Measurements from ENCODE around the gene PPP1R3G. TPM values are rescaled to one million over a fixed set of nuclear protein-coding genes. Genes with fewer than 3 reads are reported as not detected.

PPP1R3G gene
- total and polyA plus RNA-seq, 2 of the 13 experiments (the other 11 are each of a cell fraction or from before 2014, with no cell fraction given) = 1.2 to 1.3 TPM

DNA sequence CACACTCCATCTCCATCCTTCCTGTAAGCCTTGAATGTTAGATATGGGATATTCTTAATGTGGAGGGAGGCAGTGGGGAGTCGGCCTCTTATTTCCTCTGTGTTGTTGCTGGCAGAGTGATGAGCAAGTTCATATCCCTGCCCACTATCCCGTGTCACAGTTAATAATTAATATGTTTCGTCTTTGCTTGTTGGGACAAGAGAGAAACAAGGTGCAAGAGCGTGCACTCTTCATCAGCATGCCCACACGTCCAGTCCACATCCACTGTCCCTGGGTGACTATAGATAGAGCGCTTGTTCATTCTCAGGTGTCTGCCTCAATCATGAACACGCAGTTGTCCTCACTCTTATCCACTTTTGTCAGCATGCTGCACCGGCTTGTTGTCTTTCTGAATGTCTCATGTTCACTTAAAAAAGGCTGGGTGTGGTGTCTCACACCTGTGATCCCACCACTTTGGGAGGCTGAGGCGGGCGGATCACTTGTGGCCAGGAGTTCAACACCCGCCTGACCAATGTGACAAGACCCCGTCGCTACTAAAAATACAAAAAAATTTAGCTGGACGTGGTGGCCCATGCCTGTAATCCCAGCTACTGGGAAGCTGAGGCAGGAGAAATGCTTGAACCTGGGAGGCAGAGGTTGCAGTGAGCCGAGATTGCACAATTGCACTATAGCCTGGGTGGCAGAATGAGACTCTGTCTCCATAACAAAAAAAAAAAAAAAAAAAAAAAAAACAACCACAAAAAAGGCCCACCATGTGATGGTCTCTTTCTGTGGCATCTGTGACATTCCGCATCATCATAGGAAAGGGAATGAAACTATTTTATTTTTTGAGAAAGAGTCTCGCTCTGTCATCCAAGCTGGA lies 34.2 kb downstream of the PPP1R3G start (continued):
- no peak for TF ChIP-seq STAG1 (CRISPR knock-in tag; IDR thresholded peaks at IDR 0.05)
- no peak for TF ChIP-seq NONO (IDR thresholded peaks at IDR 0.05)
- TF ChIP-seq NONO (CRISPR knock-in tag; conservative IDR thresholded peaks at IDR 0.05) = no peak
- TF ChIP-seq KDM4B (CRISPR knock-in tag; IDR thresholded peaks at IDR 0.05) = no peak
- no peak for TF ChIP-seq NFRKB (IDR thresholded peaks at IDR 0.05)
- TF ChIP-seq, protein P1, sequence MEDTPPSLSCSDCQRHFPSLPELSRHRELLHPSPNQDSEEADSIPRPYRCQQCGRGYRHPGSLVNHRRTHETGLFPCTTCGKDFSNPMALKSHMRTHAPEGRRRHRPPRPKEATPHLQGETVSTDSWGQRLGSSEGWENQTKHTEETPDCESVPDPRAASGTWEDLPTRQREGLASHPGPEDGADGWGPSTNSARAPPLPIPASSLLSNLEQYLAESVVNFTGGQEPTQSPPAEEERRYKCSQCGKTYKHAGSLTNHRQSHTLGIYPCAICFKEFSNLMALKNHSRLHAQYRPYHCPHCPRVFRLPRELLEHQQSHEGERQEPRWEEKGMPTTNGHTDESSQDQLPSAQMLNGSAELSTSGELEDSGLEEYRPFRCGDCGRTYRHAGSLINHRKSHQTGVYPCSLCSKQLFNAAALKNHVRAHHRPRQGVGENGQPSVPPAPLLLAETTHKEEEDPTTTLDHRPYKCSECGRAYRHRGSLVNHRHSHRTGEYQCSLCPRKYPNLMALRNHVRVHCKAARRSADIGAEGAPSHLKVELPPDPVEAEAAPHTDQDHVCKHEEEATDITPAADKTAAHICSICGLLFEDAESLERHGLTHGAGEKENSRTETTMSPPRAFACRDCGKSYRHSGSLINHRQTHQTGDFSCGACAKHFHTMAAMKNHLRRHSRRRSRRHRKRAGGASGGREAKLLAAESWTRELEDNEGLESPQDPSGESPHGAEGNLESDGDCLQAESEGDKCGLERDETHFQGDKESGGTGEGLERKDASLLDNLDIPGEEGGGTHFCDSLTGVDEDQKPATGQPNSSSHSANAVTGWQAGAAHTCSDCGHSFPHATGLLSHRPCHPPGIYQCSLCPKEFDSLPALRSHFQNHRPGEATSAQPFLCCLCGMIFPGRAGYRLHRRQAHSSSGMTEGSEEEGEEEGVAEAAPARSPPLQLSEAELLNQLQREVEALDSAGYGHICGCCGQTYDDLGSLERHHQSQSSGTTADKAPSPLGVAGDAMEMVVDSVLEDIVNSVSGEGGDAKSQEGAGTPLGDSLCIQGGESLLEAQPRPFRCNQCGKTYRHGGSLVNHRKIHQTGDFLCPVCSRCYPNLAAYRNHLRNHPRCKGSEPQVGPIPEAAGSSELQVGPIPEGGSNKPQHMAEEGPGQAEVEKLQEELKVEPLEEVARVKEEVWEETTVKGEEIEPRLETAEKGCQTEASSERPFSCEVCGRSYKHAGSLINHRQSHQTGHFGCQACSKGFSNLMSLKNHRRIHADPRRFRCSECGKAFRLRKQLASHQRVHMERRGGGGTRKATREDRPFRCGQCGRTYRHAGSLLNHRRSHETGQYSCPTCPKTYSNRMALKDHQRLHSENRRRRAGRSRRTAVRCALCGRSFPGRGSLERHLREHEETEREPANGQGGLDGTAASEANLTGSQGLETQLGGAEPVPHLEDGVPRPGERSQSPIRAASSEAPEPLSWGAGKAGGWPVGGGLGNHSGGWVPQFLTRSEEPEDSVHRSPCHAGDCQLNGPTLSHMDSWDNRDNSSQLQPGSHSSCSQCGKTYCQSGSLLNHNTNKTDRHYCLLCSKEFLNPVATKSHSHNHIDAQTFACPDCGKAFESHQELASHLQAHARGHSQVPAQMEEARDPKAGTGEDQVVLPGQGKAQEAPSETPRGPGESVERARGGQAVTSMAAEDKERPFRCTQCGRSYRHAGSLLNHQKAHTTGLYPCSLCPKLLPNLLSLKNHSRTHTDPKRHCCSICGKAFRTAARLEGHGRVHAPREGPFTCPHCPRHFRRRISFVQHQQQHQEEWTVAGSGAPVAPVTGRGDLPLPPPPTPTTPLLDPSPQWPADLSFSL (CRISPR knock-in tag; IDR thresholded peaks at IDR 0.05) = no peak
- TF ChIP-seq, protein P2, sequence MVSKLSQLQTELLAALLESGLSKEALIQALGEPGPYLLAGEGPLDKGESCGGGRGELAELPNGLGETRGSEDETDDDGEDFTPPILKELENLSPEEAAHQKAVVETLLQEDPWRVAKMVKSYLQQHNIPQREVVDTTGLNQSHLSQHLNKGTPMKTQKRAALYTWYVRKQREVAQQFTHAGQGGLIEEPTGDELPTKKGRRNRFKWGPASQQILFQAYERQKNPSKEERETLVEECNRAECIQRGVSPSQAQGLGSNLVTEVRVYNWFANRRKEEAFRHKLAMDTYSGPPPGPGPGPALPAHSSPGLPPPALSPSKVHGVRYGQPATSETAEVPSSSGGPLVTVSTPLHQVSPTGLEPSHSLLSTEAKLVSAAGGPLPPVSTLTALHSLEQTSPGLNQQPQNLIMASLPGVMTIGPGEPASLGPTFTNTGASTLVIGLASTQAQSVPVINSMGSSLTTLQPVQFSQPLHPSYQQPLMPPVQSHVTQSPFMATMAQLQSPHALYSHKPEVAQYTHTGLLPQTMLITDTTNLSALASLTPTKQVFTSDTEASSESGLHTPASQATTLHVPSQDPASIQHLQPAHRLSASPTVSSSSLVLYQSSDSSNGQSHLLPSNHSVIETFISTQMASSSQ (IDR thresholded peaks at IDR 0.05; ENCODE audit: low read depth) = peak; percentile 88
- TF ChIP-seq, protein P2 (CRISPR knock-in tag; IDR thresholded peaks at IDR 0.05; ENCODE audit: borderline replicate concordance) = peak; percentile 88; the same call in 1 of the 2 replicates
- TF ChIP-seq, protein P3, sequence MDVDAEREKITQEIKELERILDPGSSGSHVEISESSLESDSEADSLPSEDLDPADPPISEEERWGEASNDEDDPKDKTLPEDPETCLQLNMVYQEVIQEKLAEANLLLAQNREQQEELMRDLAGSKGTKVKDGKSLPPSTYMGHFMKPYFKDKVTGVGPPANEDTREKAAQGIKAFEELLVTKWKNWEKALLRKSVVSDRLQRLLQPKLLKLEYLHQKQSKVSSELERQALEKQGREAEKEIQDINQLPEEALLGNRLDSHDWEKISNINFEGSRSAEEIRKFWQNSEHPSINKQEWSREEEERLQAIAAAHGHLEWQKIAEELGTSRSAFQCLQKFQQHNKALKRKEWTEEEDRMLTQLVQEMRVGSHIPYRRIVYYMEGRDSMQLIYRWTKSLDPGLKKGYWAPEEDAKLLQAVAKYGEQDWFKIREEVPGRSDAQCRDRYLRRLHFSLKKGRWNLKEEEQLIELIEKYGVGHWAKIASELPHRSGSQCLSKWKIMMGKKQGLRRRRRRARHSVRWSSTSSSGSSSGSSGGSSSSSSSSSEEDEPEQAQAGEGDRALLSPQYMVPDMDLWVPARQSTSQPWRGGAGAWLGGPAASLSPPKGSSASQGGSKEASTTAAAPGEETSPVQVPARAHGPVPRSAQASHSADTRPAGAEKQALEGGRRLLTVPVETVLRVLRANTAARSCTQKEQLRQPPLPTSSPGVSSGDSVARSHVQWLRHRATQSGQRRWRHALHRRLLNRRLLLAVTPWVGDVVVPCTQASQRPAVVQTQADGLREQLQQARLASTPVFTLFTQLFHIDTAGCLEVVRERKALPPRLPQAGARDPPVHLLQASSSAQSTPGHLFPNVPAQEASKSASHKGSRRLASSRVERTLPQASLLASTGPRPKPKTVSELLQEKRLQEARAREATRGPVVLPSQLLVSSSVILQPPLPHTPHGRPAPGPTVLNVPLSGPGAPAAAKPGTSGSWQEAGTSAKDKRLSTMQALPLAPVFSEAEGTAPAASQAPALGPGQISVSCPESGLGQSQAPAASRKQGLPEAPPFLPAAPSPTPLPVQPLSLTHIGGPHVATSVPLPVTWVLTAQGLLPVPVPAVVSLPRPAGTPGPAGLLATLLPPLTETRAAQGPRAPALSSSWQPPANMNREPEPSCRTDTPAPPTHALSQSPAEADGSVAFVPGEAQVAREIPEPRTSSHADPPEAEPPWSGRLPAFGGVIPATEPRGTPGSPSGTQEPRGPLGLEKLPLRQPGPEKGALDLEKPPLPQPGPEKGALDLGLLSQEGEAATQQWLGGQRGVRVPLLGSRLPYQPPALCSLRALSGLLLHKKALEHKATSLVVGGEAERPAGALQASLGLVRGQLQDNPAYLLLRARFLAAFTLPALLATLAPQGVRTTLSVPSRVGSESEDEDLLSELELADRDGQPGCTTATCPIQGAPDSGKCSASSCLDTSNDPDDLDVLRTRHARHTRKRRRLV (CRISPR knock-in tag; IDR thresholded peaks at IDR 0.05) = no peak
- TF ChIP-seq RNF2 (conservative IDR thresholded peaks at IDR 0.05; ENCODE audit: low read depth) = no peak
- no peak for TF ChIP-seq SETDB1 (CRISPR knock-in tag; IDR thresholded peaks at IDR 0.05; ENCODE audit: borderline replicate concordance)
